HG03025 (cell line): Measurements from ENCODE around the gene CCR7.
"Not testable (repeated sequence)": the region's sequence is repeated elsewhere in the genome, so short reads cannot be mapped to it uniquely, and the experiment has no call there.

Experiments used
- ATAC-seq: cut with Tn5 transposase; IDR thresholded peaks from one replicate; pipeline ENCODE4 v1.9.1; 2021; ENCODE audit warnings: mild to moderate bottlenecking, moderate library complexity; ENCODE audit not compliant: unreplicated experiment, low FRiP score

The CCR7 gene

DNA sequence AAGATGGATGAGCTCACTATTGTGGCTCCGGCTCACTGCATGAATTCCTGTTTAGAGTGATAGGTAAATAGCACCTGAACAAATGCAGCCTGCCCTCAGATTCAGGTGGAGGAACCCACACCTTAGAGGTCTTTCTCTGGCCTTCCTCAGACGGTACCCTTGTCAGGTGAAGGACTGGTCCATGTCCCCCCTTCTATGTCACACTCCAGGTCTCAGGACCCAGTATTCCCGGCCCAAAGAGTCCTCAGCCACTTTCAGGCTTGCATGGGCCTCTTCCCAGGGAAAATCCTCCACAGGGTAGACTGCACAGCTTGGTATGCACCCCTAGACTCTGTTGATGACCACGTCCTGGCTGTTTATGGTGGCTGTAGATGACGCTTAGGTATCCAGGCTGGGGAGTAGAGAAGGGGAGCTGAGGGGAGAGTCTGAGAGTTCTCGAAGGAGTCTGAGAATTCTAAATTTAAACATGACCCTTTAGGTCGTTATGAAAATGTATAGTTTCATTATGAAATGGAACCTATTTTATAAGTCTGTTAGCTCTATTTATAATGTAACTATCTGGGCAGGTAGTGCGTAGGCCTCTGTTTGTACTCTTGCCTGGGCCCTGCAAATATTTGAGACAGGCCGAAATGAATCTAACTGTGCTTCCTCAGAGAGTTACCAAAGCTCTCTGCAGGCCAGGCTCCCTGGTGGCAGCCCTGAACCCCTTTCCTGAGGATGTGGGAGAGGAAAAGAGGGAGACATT lies 32.5 kb upstream of the CCR7 start:
- no peak for ATAC-seq

DNA sequence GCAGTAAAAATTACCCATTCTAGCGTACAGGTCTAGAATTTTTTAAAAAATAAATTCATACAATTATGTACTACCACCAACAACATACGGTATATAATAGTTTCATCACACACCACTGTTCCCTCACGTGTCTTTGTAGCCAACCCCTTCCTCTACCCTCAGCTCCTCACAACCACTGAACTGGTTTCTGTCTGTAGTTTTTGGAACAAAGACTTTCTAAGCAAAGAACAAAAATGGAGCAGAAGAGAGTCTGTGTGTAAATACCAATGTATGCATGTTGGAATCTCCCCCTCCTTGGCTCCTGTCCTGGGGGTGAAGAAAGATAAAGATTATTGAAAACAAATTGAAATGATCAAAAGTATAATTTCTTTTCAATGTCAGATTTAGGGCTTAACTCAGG lies 31.9 kb upstream of the CCR7 start:
- no peak for ATAC-seq

DNA sequence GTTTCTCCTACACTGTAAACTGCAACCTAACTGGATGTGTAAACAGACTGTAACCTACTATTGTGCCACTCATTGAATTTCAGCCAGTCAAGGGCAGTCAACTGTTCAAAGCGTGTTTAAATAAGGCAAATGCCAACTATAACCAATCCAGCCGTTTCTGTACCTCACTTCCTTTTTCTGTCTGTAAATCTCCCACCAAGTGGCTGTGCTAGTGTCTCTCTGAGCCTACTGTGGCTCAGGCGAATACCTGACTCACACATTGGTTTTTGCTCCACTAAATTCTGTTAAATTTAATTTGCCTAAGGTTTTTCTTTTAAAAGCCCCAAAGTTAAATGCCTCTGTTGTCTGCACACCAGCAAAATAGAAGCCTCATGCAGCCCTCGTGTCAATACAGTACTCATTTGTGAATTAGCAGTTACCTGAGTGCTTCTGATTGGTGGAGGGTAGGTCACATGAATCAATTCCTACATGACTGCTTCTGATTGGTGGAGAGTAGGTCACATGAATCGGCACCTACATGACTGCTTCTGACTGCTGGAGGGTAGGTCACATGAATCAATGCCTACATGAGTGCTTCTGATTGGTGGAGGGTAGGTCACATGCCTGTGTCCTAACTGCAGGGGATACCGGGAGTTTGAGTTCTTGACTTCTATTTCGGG lies 31.1 kb upstream of the CCR7 start:
- no peak for ATAC-seq

DNA sequence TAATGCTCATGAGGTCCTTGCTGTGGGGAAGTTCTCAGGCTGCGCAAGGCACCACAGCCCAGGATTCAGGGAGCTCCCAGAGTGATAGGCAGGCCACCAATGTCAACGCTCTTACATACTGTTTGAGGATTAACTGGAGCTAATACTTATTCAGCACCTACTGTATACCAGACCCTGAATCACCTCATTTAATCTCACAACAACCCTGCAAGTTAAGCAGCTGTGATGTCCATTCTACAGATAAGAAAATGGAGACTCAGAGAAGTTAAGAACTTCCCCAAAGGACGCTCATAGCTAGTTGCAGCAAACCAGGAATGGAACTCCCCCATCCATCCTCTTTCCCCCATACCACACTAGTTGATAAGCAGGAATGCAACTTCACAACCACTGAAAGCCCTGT lies 25.5 kb upstream of the CCR7 start:
- no peak for ATAC-seq

- ATAC-seq: no peak
These were observed 23.3 kb upstream of the CCR7 start for GRCh38 chr17:40588552-40588951.

DNA sequence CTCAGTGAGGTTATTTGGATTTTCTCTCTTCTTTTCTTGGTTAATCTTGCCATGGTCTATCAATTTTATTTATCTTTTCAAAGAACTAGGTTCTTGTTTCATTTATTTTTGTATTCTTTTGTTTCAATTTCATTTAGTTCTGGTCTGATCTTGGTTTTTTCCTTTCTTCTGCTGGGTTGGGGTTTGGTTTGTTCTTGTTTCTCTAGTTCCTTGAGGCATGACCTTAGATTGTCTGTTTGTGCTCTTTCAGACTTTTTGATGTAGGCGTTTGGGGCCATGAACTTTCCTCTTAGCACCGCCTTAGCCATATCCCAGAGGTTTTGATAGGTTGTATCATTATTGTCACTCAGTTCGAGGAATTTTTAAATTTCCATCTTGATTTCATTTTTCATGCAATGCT lies 21.0 kb upstream of the CCR7 start:
- ATAC-seq: not testable (repeated sequence)

- not testable (repeated sequence) for ATAC-seq
These were observed 19.7 kb upstream of the CCR7 start for GRCh38 chr17:40584950-40585349.

- ATAC-seq: peak; percentile 76
These were observed 17.1 kb upstream of the CCR7 start for GRCh38 chr17:40582328-40582901.

- no peak for ATAC-seq
These were observed 14.9 kb upstream of the CCR7 start for GRCh38 chr17:40580140-40580539.

- no peak for ATAC-seq
These were observed 14.2 kb upstream of the CCR7 start for GRCh38 chr17:40579471-40579870.

DNA sequence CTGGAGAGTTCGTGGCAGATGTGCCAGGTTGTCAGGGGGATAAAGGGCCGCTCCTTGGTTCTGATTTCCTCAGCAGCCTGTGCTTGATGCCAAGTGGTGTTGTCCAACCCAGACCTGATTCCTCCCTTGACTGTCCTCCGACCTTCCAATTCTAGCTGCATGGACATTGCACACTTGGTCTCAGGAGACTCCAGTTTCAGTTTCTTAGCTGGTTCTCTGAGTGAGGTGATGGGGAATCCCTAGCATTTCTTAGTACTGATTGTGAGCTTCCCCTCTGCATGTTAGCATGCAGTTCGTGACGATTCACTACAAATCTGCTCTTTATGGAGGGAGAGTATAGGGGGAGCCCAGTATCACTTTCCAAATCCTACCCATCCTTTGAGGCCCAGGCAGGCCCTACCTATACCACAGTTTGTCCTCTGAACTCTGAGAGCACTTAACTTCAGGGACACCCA lies 12.4 kb upstream of the CCR7 start:
- ATAC-seq: no peak

- ATAC-seq: no peak
These were observed 11.0 kb upstream of the CCR7 start for GRCh38 chr17:40576113-40576740.

GRCh38 chr17:40574292-40574691 lies 9.0 kb upstream of the CCR7 start:
- ATAC-seq: no peak

DNA sequence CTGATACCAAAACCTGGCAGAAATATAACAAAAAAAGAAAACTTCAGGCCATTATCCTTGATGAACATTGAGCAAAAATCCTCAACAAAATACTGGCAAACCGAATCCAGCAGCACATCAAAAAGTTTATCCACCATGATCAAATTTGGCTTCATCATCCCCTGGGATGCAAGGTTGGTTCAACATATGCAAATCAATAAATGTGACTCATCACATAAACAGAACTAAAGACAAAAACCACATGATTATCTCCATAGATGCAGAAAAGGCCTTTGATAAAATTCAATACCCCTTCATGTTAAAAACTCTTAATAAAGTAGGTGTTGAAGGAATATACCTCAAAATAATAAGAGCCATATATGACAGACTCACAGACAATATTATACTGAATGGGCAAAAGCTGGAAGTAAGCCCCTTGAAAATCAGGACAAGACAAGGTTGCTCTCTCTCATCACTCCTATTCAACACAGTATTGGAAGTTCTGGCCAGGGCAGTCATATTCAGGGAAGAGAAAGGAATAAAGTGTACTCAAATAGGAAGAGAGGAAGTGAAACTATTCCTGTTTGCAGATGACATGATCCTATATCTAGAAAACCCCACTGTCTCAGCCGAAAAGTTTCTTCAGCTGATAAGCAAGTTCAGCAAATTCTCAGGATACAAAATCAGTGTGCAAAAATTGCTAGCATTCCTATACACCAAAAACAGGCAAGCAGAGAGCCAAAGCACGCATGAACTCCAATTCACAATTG lies 7.1 kb upstream of the CCR7 start:
- not testable (repeated sequence) for ATAC-seq

- no peak for ATAC-seq
These were observed 3.0 kb upstream of the CCR7 start for GRCh38 chr17:40568074-40568836.

- ATAC-seq: no peak
These were observed 2.1 kb upstream of the CCR7 start for GRCh38 chr17:40567377-40567776.

- no peak for ATAC-seq
These were observed 617 bp upstream of the CCR7 start for GRCh38 chr17:40565769-40566409.

DNA sequence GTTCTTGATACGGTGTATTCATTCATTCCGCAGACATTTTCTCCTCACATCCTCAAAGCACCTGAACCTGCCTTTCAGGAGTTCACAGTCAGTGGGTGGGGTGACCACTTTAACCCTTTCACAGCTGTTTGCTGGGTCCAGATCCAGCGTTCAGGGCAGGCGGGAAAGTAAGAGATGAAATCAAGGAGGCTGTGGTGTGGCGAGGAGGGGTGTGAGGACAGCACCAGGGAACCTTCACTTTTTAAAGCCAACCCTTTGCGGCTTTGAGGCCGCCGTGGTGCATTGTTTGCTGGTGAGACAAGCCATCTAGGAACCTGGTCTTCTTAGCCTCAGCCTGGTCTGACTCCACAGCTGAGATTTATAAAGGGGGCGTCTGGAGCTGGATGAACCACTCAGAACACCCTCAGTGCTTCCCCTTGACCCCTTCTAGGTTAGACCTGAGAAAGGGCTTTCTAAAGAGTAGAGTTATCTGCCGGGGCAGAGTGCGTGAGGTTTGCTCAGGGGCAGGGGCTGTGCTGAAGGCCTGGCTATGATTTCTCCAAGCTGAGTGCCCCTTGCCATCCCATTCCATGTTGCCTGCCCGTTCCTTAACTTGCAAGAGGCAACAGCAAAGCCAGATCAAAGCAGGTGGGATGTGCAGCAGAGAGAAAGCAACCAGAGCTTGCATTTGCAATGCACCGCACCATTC lies 933 bp downstream of the CCR7 start:
- no peak for ATAC-seq
